Measurements from ENCODE around the gene AKAP8L. TPM values are rescaled to one million over a fixed set of nuclear protein-coding genes. Genes with fewer than 3 reads are reported as not detected.

Gene AKAP8L
- total and polyA plus RNA-seq, 10 of the 15 experiments (the other 5 are each of a cell fraction or from before 2014, with no cell fraction given), result 0.66 to 64.3 (median 40.0) TPM

DNA sequence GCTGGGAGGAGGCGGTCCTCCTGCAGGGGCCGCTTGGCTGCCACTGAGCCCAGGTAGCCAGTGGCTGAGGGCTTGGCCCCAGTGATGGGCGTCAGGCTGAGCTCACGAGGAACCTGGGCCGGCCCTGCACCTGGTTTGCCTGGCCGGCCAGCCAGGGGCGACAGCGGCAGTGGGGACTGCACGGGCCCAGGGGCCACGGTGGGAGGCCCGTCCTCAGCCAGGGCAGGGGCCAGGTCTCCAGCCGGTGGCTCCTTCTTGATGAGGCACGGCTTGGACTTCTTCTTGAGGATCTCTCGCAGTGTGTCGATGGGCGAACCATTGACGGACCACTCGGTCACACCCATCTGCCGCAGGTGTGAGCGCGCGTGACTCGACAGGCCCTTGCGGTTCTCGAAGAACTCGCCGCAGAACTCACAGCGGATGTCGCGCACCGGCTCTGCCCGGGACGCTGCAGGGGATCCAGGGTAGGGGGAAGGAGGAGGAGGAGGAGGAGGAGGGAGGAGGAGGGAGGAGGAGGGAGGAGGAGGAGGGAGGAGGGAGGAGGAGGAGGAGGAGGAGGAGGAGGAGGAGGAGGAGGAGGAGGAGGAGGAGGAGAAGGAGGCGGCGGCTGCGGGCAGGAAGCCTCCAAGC lies 6.6 kb upstream of the AKAP8L start (continued):
- TF ChIP-seq, protein P1, sequence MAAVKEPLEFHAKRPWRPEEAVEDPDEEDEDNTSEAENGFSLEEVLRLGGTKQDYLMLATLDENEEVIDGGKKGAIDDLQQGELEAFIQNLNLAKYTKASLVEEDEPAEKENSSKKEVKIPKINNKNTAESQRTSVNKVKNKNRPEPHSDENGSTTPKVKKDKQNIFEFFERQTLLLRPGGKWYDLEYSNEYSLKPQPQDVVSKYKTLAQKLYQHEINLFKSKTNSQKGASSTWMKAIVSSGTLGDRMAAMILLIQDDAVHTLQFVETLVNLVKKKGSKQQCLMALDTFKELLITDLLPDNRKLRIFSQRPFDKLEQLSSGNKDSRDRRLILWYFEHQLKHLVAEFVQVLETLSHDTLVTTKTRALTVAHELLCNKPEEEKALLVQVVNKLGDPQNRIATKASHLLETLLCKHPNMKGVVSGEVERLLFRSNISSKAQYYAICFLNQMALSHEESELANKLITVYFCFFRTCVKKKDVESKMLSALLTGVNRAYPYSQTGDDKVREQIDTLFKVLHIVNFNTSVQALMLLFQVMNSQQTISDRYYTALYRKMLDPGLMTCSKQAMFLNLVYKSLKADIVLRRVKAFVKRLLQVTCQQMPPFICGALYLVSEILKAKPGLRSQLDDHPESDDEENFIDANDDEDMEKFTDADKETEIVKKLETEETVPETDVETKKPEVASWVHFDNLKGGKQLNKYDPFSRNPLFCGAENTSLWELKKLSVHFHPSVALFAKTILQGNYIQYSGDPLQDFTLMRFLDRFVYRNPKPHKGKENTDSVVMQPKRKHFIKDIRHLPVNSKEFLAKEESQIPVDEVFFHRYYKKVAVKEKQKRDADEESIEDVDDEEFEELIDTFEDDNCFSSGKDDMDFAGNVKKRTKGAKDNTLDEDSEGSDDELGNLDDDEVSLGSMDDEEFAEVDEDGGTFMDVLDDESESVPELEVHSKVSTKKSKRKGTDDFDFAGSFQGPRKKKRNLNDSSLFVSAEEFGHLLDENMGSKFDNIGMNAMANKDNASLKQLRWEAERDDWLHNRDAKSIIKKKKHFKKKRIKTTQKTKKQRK (IDR thresholded peaks at IDR 0.05; ENCODE audit: low read depth, low read length), result no peak
- TF ChIP-seq RB1 (IDR thresholded peaks at IDR 0.05; ENCODE audit: borderline replicate concordance), result no peak
- TF ChIP-seq, protein P2, sequence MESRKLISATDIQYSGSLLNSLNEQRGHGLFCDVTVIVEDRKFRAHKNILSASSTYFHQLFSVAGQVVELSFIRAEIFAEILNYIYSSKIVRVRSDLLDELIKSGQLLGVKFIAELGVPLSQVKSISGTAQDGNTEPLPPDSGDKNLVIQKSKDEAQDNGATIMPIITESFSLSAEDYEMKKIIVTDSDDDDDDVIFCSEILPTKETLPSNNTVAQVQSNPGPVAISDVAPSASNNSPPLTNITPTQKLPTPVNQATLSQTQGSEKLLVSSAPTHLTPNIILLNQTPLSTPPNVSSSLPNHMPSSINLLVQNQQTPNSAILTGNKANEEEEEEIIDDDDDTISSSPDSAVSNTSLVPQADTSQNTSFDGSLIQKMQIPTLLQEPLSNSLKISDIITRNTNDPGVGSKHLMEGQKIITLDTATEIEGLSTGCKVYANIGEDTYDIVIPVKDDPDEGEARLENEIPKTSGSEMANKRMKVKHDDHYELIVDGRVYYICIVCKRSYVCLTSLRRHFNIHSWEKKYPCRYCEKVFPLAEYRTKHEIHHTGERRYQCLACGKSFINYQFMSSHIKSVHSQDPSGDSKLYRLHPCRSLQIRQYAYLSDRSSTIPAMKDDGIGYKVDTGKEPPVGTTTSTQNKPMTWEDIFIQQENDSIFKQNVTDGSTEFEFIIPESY (IDR thresholded peaks at IDR 0.05), result no peak
- TF ChIP-seq ZNF24 (IDR thresholded peaks at IDR 0.05), result no peak
- TF ChIP-seq MTA2 (IDR thresholded peaks at IDR 0.05; ENCODE audit: low read depth), result no peak
- TF ChIP-seq, protein P3, sequence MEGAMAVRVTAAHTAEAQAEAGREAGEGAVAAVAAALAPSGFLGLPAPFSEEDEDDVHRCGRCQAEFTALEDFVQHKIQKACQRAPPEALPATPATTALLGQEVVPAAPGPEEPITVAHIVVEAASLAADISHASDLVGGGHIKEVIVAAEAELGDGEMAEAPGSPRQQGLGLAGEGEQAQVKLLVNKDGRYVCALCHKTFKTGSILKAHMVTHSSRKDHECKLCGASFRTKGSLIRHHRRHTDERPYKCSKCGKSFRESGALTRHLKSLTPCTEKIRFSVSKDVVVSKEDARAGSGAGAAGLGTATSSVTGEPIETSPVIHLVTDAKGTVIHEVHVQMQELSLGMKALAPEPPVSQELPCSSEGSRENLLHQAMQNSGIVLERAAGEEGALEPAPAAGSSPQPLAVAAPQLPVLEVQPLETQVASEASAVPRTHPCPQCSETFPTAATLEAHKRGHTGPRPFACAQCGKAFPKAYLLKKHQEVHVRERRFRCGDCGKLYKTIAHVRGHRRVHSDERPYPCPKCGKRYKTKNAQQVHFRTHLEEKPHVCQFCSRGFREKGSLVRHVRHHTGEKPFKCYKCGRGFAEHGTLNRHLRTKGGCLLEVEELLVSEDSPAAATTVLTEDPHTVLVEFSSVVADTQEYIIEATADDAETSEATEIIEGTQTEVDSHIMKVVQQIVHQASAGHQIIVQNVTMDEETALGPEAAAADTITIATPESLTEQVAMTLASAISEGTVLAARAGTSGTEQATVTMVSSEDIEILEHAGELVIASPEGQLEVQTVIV (IDR thresholded peaks at IDR 0.05; ENCODE audit: borderline replicate concordance, partially characterized antibody), result no peak
